Activated CD4-positive, CD25-positive, alpha-beta regulatory T cell treated with anti-CD3 and anti-CD28 coated beads, Interleukin-2, amount 50 U/mL, for 72 hours (primary cell): ENCODE results near the gene GPC1.

ENCODE experiments used
- DNase-seq: peaks from one replicate; pipeline ENCODE4 v3.0.0; 2021

The GPC1 gene

GRCh38 chr2:240397542-240397916, 37.9 kb upstream of the GPC1 start:
- DNase-seq: peak; percentile 17

GRCh38 chr2:240397924-240398645, 37.4 kb upstream of the GPC1 start:
- no peak for DNase-seq

GRCh38 chr2:240398661-240399267, 36.7 kb upstream of the GPC1 start:
- DNase-seq: peak; percentile 18

GRCh38 chr2:240399419-240400324, 35.8 kb upstream of the GPC1 start:
- peak; percentile 26 for DNase-seq

GRCh38 chr2:240400371-240401161, 34.9 kb upstream of the GPC1 start:
- DNase-seq: peak; percentile 26

GRCh38 chr2:240401308-240401707, 34.2 kb upstream of the GPC1 start:
- DNase-seq: no peak

- DNase-seq: no peak
Measured at GRCh38 chr2:240401781-240402551, 33.5 kb upstream of the GPC1 start.

- DNase-seq: no peak
Measured at GRCh38 chr2:240402566-240403272, 32.7 kb upstream of the GPC1 start.

- DNase-seq: no peak
Measured at GRCh38 chr2:240403396-240404104, 31.9 kb upstream of the GPC1 start.

- DNase-seq: no peak
Measured at GRCh38 chr2:240404174-240404852, 31.1 kb upstream of the GPC1 start.

GRCh38 chr2:240405133-240405532, 30.3 kb upstream of the GPC1 start:
- no peak for DNase-seq

GRCh38 chr2:240405684-240406313, 29.7 kb upstream of the GPC1 start:
- no peak for DNase-seq

- DNase-seq: peak; percentile 15
Measured at GRCh38 chr2:240407090-240407489, 28.4 kb upstream of the GPC1 start.

- DNase-seq: no peak
Measured at GRCh38 chr2:240410004-240410403, 25.5 kb upstream of the GPC1 start.

- DNase-seq: no peak
Measured at GRCh38 chr2:240410808-240411207, 24.7 kb upstream of the GPC1 start.

- DNase-seq: no peak
Measured at GRCh38 chr2:240411261-240412160, 24.0 kb upstream of the GPC1 start.

GRCh38 chr2:240412211-240412861, 23.1 kb upstream of the GPC1 start:
- DNase-seq: peak; percentile 22
